ENCODE measurements around the gene GALNT2.

GALNT2 gene

GRCh38 chr1:230175163-230175747 is 108.2 kb downstream of the GALNT2 start:
- H3K27me3 ChIP-seq (ENCODE audit: control insufficient read depth in 5 of 5, insufficient read depth in 4 of 5, low read length in 5 of 5): no peaks in the 10 kb centered on the region
- H3K27ac ChIP-seq (ENCODE audit: low read depth, low read length): no peak overlapping the region
- H3K9me3 ChIP-seq (ENCODE audit: control insufficient read depth in 5 of 5, low read length in 5 of 5): no peaks in the 10 kb centered on the region
- peaks cover 0 to 25% (median 15%) of the 10 kb centered on the region in 5 donors for H3K4me1 ChIP-seq (ENCODE audit: control insufficient read depth in 5 of 5, insufficient read depth in 5 of 5, low read length in 5 of 5)
- H3K9ac ChIP-seq (ENCODE audit: low read length in 5 of 5): no peak overlapping the region
- H3K4me3 ChIP-seq (ENCODE audit: low read depth in 1 of 5, low read length in 5 of 5): no peak overlapping the region
- H3K36me3 ChIP-seq (ENCODE audit: control insufficient read depth in 5 of 5, insufficient read depth in 5 of 5, low read length in 5 of 5): peaks cover 0 to 7% (median 3%) of the 10 kb centered on the region in 5 donors

- peaks cover 0 to 19% (median 14%) of the 10 kb centered on the region in 5 donors for H3K4me1 ChIP-seq (ENCODE audit: control insufficient read depth in 5 of 5, insufficient read depth in 5 of 5, low read length in 5 of 5)
- H3K36me3 ChIP-seq (ENCODE audit: control insufficient read depth in 5 of 5, insufficient read depth in 5 of 5, low read length in 5 of 5): peaks cover 0 to 7% (median 3%) of the 10 kb centered on the region in 5 donors
Observed at GRCh38 chr1:230175839-230176238, 108.8 kb downstream of the GALNT2 start.

GRCh38 chr1:230176326-230176725 is 109.3 kb downstream of the GALNT2 start:
- Histone ChIP-seq H3K36me3 (ENCODE audit: control insufficient read depth in 5 of 5, insufficient read depth in 5 of 5, low read length in 5 of 5) (peaks cover 0 to 7% (median 3%) of the 10 kb centered on the region in 5 donors), H3K4me3 (ENCODE audit: low read depth in 1 of 5, low read length in 5 of 5) (no peak overlapping the region), H3K27ac (ENCODE audit: low read depth, low read length) (no peak overlapping the region), H3K9me3 (ENCODE audit: control insufficient read depth in 5 of 5, low read length in 5 of 5) (no peaks in the 10 kb centered on the region), H3K27me3 (ENCODE audit: control insufficient read depth in 5 of 5, insufficient read depth in 4 of 5, low read length in 5 of 5) (no peaks in the 10 kb centered on the region), H3K9ac (ENCODE audit: low read length in 5 of 5) (no peak overlapping the region), H3K4me1 (ENCODE audit: control insufficient read depth in 5 of 5, insufficient read depth in 5 of 5, low read length in 5 of 5) (peaks cover 0 to 19% (median 14%) of the 10 kb centered on the region in 5 donors)

More at GRCh38 chr1:230175839-230176238, 108.8 kb downstream of the GALNT2 start:
- no peak overlapping the region for H3K27ac ChIP-seq (ENCODE audit: low read depth, low read length)
- H3K9ac ChIP-seq (ENCODE audit: low read length in 5 of 5): no peak overlapping the region
- no peaks in the 10 kb centered on the region for H3K9me3 ChIP-seq (ENCODE audit: control insufficient read depth in 5 of 5, low read length in 5 of 5)
- no peaks in the 10 kb centered on the region for H3K27me3 ChIP-seq (ENCODE audit: control insufficient read depth in 5 of 5, insufficient read depth in 4 of 5, low read length in 5 of 5)
- no peak overlapping the region for H3K4me3 ChIP-seq (ENCODE audit: low read depth in 1 of 5, low read length in 5 of 5)

GRCh38 chr1:230176871-230177411 is 109.9 kb downstream of the GALNT2 start:
- Histone ChIP-seq H3K9ac (ENCODE audit: low read length in 5 of 5) (peak overlapping the region in 2 of 5 donors; percentile 58 to 59), H3K4me1 (ENCODE audit: control insufficient read depth in 5 of 5, insufficient read depth in 5 of 5, low read length in 5 of 5) (peaks cover 0 to 18% (median 14%) of the 10 kb centered on the region in 5 donors), H3K27me3 (ENCODE audit: control insufficient read depth in 5 of 5, insufficient read depth in 4 of 5, low read length in 5 of 5) (no peaks in the 10 kb centered on the region), H3K27ac (ENCODE audit: low read depth, low read length) (no peak overlapping the region), H3K9me3 (ENCODE audit: control insufficient read depth in 5 of 5, low read length in 5 of 5) (no peaks in the 10 kb centered on the region), H3K4me3 (ENCODE audit: low read depth in 1 of 5, low read length in 5 of 5) (peak overlapping the region; percentile 43 to 64 (median 57)), H3K36me3 (ENCODE audit: control insufficient read depth in 5 of 5, insufficient read depth in 5 of 5, low read length in 5 of 5) (peaks cover 0 to 7% (median 3%) of the 10 kb centered on the region in 5 donors)

- no peaks in the 10 kb centered on the region for H3K9me3 ChIP-seq (ENCODE audit: control insufficient read depth in 5 of 5, low read length in 5 of 5)
- no peaks in the 10 kb centered on the region for H3K27me3 ChIP-seq (ENCODE audit: control insufficient read depth in 5 of 5, insufficient read depth in 4 of 5, low read length in 5 of 5)
- no peak overlapping the region for H3K9ac ChIP-seq (ENCODE audit: low read length in 5 of 5)
- H3K4me1 ChIP-seq (ENCODE audit: control insufficient read depth in 5 of 5, insufficient read depth in 5 of 5, low read length in 5 of 5): peaks cover 0 to 16% (median 14%) of the 10 kb centered on the region in 5 donors
- peaks cover 0 to 7% (median 3%) of the 10 kb centered on the region in 5 donors for H3K36me3 ChIP-seq (ENCODE audit: control insufficient read depth in 5 of 5, insufficient read depth in 5 of 5, low read length in 5 of 5)
- H3K27ac ChIP-seq (ENCODE audit: low read depth, low read length): no peak overlapping the region
- H3K4me3 ChIP-seq (ENCODE audit: low read depth in 1 of 5, low read length in 5 of 5): no peak overlapping the region
Observed at GRCh38 chr1:230179249-230179648, 112.2 kb downstream of the GALNT2 start.

- no peak overlapping the region for H3K27ac ChIP-seq (ENCODE audit: low read depth, low read length)
- H3K9me3 ChIP-seq (ENCODE audit: control insufficient read depth in 5 of 5, low read length in 5 of 5): no peaks in the 10 kb centered on the region
- no peaks in the 10 kb centered on the region for H3K36me3 ChIP-seq (ENCODE audit: control insufficient read depth in 5 of 5, insufficient read depth in 5 of 5, low read length in 5 of 5)
- no peak overlapping the region for H3K9ac ChIP-seq (ENCODE audit: low read length in 5 of 5)
- H3K4me1 ChIP-seq (ENCODE audit: control insufficient read depth in 5 of 5, insufficient read depth in 5 of 5, low read length in 5 of 5): peaks cover 3 to 24% (median 15%) of the 10 kb centered on the region in 5 donors
- H3K27me3 ChIP-seq (ENCODE audit: control insufficient read depth in 5 of 5, insufficient read depth in 4 of 5, low read length in 5 of 5): no peaks in the 10 kb centered on the region
- no peak overlapping the region for H3K4me3 ChIP-seq (ENCODE audit: low read depth in 1 of 5, low read length in 5 of 5)
Observed at GRCh38 chr1:230185076-230186001, 118.3 kb downstream of the GALNT2 start.

- no peak overlapping the region for H3K27ac ChIP-seq (ENCODE audit: low read depth, low read length)
- peak overlapping the region in 2 of 5 donors; percentile 0 to 1 for H3K4me3 ChIP-seq (ENCODE audit: low read depth in 1 of 5, low read length in 5 of 5)
- H3K36me3 ChIP-seq (ENCODE audit: control insufficient read depth in 5 of 5, insufficient read depth in 5 of 5, low read length in 5 of 5): no peaks in the 10 kb centered on the region
- H3K9me3 ChIP-seq (ENCODE audit: control insufficient read depth in 5 of 5, low read length in 5 of 5): no peaks in the 10 kb centered on the region
- peaks cover 3 to 29% (median 16%) of the 10 kb centered on the region in 5 donors for H3K4me1 ChIP-seq (ENCODE audit: control insufficient read depth in 5 of 5, insufficient read depth in 5 of 5, low read length in 5 of 5)
- H3K9ac ChIP-seq (ENCODE audit: low read length in 5 of 5): no peak overlapping the region
- no peaks in the 10 kb centered on the region for H3K27me3 ChIP-seq (ENCODE audit: control insufficient read depth in 5 of 5, insufficient read depth in 4 of 5, low read length in 5 of 5)
Observed at GRCh38 chr1:230186003-230186863, 119.2 kb downstream of the GALNT2 start.

- Histone ChIP-seq H3K27ac (ENCODE audit: low read depth, low read length) (no peak overlapping the region), H3K36me3 (ENCODE audit: control insufficient read depth in 5 of 5, insufficient read depth in 5 of 5, low read length in 5 of 5) (no peaks in the 10 kb centered on the region), H3K4me3 (ENCODE audit: low read depth in 1 of 5, low read length in 5 of 5) (no peak overlapping the region), H3K9ac (ENCODE audit: low read length in 5 of 5) (no peak overlapping the region), H3K27me3 (ENCODE audit: control insufficient read depth in 5 of 5, insufficient read depth in 4 of 5, low read length in 5 of 5) (no peaks in the 10 kb centered on the region), H3K9me3 (ENCODE audit: control insufficient read depth in 5 of 5, low read length in 5 of 5) (no peaks in the 10 kb centered on the region), H3K4me1 (ENCODE audit: control insufficient read depth in 5 of 5, insufficient read depth in 5 of 5, low read length in 5 of 5) (peaks cover 3 to 32% (median 16%) of the 10 kb centered on the region in 5 donors)
Observed at GRCh38 chr1:230186874-230187273, 119.8 kb downstream of the GALNT2 start.

GRCh38 chr1:230187290-230187689 is 120.3 kb downstream of the GALNT2 start:
- Histone ChIP-seq H3K9me3 (ENCODE audit: control insufficient read depth in 5 of 5, low read length in 5 of 5) (no peaks in the 10 kb centered on the region), H3K27ac (ENCODE audit: low read depth, low read length) (no peak overlapping the region), H3K4me1 (ENCODE audit: control insufficient read depth in 5 of 5, insufficient read depth in 5 of 5, low read length in 5 of 5) (peaks cover 3 to 33% (median 16%) of the 10 kb centered on the region in 5 donors), H3K4me3 (ENCODE audit: low read depth in 1 of 5, low read length in 5 of 5) (no peak overlapping the region), H3K9ac (ENCODE audit: low read length in 5 of 5) (no peak overlapping the region), H3K27me3 (ENCODE audit: control insufficient read depth in 5 of 5, insufficient read depth in 4 of 5, low read length in 5 of 5) (no peaks in the 10 kb centered on the region), H3K36me3 (ENCODE audit: control insufficient read depth in 5 of 5, insufficient read depth in 5 of 5, low read length in 5 of 5) (no peaks in the 10 kb centered on the region)

All from subcutaneous abdominal adipose tissue (tissue), 5 donors.